ENCODE results near the gene IL1RAP.

Gene IL1RAP

GRCh38 chr3:190585805-190586630, 72.1 kb downstream of the IL1RAP start:
- TF ChIP-seq RAD21 (IDR thresholded peaks at IDR 0.05; ENCODE audit: low read depth) (no peak), NFIC (IDR thresholded peaks at IDR 0.05) (no peak), EGR1 (IDR thresholded peaks at IDR 0.05) (no peak), TAF1 (IDR thresholded peaks at IDR 0.05; ENCODE audit: low read depth) (no peak), TCF12 (IDR thresholded peaks at IDR 0.05; ENCODE audit: low read depth) (no peak), FOXM1 (IDR thresholded peaks at IDR 0.05; ENCODE audit: borderline replicate concordance, low read depth) (no peak), CEBPB (IDR thresholded peaks at IDR 0.05) (no peak), TEAD4 (IDR thresholded peaks at IDR 0.05) (peak; percentile 85), REST (IDR thresholded peaks at IDR 0.05; ENCODE audit: low read depth) (no peak), ZBTB7A (IDR thresholded peaks at IDR 0.05; ENCODE audit: low read depth) (no peak), CREB1 (IDR thresholded peaks at IDR 0.05; ENCODE audit: low read depth) (peak; percentile 76), EP300 (IDR thresholded peaks at IDR 0.05; ENCODE audit: borderline replicate concordance) (peak; percentile 49; the same call in 1 of the 2 replicates), YY1 (IDR thresholded peaks at IDR 0.05; ENCODE audit: low read depth) (peak; percentile 45; the same call in 1 of the 2 replicates)
- TF ChIP-seq, protein P1, sequence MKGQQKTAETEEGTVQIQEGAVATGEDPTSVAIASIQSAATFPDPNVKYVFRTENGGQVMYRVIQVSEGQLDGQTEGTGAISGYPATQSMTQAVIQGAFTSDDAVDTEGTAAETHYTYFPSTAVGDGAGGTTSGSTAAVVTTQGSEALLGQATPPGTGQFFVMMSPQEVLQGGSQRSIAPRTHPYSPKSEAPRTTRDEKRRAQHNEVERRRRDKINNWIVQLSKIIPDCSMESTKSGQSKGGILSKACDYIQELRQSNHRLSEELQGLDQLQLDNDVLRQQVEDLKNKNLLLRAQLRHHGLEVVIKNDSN (IDR thresholded peaks at IDR 0.05) = no peak
- TF ChIP-seq, protein P2, sequence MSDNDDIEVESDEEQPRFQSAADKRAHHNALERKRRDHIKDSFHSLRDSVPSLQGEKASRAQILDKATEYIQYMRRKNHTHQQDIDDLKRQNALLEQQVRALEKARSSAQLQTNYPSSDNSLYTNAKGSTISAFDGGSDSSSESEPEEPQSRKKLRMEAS (IDR thresholded peaks at IDR 0.05) = no peak

DNA sequence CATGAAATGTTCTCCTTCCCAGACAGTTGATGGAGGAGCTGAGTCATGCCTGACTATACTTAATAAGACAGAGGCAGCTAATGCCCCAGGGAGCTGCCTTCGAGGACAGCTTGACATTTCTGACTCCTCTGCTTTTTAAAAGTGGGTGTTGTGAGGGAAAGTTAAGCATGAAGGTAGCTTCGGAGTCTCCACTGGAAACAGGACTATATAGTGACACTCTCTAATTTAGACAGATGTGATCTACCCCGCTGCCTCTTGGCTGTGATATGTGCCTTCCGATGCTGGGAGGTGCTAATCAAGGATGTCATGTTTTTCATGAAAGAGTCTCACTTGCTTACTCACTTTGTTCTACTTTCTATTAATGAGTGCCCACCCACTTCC, 72.7 kb downstream of the IL1RAP start:
- no peak for TF ChIP-seq FOXM1 (IDR thresholded peaks at IDR 0.05; ENCODE audit: borderline replicate concordance, low read depth)
- TF ChIP-seq, protein P2 (IDR thresholded peaks at IDR 0.05) = peak; percentile 48; the same call in 1 of the 2 replicates
- 0 out of 2 replicates have a peak, but pooled peaks have one; percentile 40 for TF ChIP-seq EP300 (IDR thresholded peaks at IDR 0.05; ENCODE audit: borderline replicate concordance)
- TF ChIP-seq TAF1 (IDR thresholded peaks at IDR 0.05; ENCODE audit: low read depth) = no peak
- TF ChIP-seq NFIC (IDR thresholded peaks at IDR 0.05) = 0 out of 2 replicates have a peak, but pooled peaks have one; percentile 15
- TF ChIP-seq REST (IDR thresholded peaks at IDR 0.05; ENCODE audit: low read depth) = no peak

- TF ChIP-seq CREB1 (IDR thresholded peaks at IDR 0.05; ENCODE audit: low read depth) (no peak), EP300 (IDR thresholded peaks at IDR 0.05; ENCODE audit: borderline replicate concordance) (no peak), REST (IDR thresholded peaks at IDR 0.05; ENCODE audit: low read depth) (no peak)
Observed at GRCh38 chr3:190588570-190588969, 74.7 kb downstream of the IL1RAP start.

DNA sequence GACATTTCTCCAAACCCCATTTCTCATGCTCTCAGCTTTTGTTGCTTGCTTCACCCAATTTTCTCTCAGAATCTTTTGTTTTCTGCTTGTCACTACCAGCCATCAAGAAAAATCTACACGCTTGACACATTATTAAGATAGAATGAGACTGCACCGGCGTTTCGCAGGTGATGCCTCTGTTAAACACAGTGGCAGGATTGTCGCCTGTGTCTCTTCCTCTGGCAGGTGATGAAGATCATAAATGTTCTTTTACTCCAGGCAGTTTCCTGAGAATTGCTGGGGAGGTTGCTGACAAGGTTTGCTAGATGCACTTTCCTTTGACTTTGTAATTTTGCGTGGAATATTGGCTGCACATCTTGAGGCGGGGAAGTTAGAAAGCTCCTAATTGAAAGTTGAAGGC, 75.4 kb downstream of the IL1RAP start:
- TF ChIP-seq NFIC (IDR thresholded peaks at IDR 0.05) (no peak), EGR1 (IDR thresholded peaks at IDR 0.05) (no peak), CREB1 (IDR thresholded peaks at IDR 0.05; ENCODE audit: low read depth) (no peak), REST (IDR thresholded peaks at IDR 0.05; ENCODE audit: low read depth) (no peak), TEAD4 (IDR thresholded peaks at IDR 0.05) (no peak), FOXM1 (IDR thresholded peaks at IDR 0.05; ENCODE audit: borderline replicate concordance, low read depth) (no peak)

Data from Ishikawa (cell line).